Loucy (cell line): ENCODE results near the gene KLK6.
A peak's percentile ranks its signal among the peaks of the same experiment; 100 is the strongest.

Experiments
- CTCF ChIP-seq: fragments of 200-600 bp; sonication (generic); conservative IDR thresholded peaks from 2 replicates; pipeline ENCODE4 v1.5.1; 2014; ENCODE audit warnings: mild to moderate bottlenecking, antibody characterized with exemption, low read length
- EZH2phosphoT487 ChIP-seq: fragments of 200-600 bp; IDR thresholded peaks from 2 replicates; pipeline ENCODE4 v1.6.1; 2018; ENCODE audit warnings: antibody characterized with exemption, mild to moderate bottlenecking, moderate library complexity, borderline replicate concordance

GRCh38 chr19:50922317-50922853 is 47.0 kb downstream of the KLK6 start:
- TF ChIP-seq CTCF (peak; percentile 93), EZH2phosphoT487 (no peak)
